ENCODE results near the gene CPNE4.
"Not testable (repeated sequence)": the region's sequence is repeated elsewhere in the genome, so short reads cannot be mapped to it uniquely, and the experiment has no call there.

The CPNE4 gene

GRCh38 chr3:131962982-131963381 is 71.8 kb downstream of the CPNE4 start:
- no peak for DNase-seq (ENCODE audit: low read depth in 2 of 2, low spot score in 1 of 2)

- DNase-seq (ENCODE audit: low read depth in 2 of 2, low spot score in 1 of 2), result no peak
Observed at GRCh38 chr3:131960324-131960723, 74.5 kb downstream of the CPNE4 start.

DNA sequence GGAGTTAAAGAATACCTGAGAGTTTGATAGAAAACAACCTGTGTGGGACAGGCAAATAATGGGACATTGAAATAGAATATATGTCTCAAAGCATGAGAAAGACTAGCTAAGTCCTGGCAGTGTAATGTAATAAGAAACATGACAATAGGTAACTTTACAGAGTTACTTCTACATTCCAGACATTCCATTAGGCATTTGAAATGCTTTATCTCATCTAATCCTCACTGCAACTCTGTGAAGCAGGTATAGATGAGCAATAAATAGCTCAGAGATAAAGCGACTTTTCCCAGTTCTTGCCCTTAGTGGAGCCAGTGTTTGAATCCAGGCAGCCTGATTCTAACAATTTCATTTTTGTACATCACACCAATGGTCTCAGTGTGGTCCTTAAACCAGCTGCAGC is 76.8 kb downstream of the CPNE4 start:
- no peak for DNase-seq (ENCODE audit: low read depth in 2 of 2, low spot score in 1 of 2)

- DNase-seq (ENCODE audit: low read depth in 2 of 2, low spot score in 1 of 2), result no peak
Observed at GRCh38 chr3:131957511-131957910, 77.3 kb downstream of the CPNE4 start.

GRCh38 chr3:131948806-131949205 is 86.0 kb downstream of the CPNE4 start:
- DNase-seq (ENCODE audit: low read depth in 2 of 2, low spot score in 1 of 2), result no peak

- DNase-seq (ENCODE audit: low read depth in 2 of 2, low spot score in 1 of 2), result no peak
Observed at GRCh38 chr3:131944676-131945075, 90.1 kb downstream of the CPNE4 start.

DNA sequence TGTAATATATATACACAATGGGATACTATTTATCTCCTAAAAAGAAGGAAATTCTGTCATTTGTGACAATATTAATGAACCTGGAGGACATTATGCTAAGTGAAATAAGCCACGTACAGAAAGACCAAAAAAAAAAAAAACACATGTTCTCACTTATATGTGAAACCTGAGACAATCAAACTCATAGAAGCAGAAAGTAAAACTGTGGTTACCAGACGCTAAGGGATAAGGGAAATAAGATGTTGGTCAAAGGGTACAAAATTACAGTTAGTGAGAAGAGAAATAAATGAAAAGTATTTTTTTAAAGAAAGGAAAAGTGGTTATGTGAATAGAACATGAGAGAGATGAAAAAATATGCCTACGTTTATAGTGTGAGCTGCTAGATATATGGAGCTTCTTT is 101.1 kb downstream of the CPNE4 start:
- DNase-seq (ENCODE audit: low read depth in 2 of 2, low spot score in 1 of 2), result no peak

GRCh38 chr3:131928593-131928992 is 106.2 kb downstream of the CPNE4 start:
- DNase-seq (ENCODE audit: low read depth in 2 of 2, low spot score in 1 of 2), result no peak

DNA sequence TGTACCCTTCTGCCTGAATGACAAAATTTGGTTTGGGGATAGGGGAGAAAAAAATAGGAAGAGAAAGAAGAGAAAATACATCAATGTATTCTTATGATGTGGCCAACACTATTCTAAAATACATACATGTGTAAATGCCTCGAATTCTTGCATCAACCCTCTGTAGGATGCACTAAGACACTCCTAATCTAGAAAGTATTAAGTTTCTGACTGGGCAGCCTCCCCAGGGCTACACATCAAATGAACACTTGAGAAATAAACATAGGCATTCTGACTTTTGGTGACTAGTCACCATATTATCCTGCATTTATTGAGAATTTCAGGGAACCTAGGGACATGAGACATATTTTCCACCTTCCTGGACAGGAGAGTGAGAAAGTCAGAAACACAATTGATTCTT is 109.2 kb downstream of the CPNE4 start:
- DNase-seq (ENCODE audit: low read depth in 2 of 2, low spot score in 1 of 2), result no peak

GRCh38 chr3:131922356-131922755 is 112.5 kb downstream of the CPNE4 start:
- DNase-seq (ENCODE audit: low read depth in 2 of 2, low spot score in 1 of 2), result no peak

GRCh38 chr3:131917006-131917405 is 117.8 kb downstream of the CPNE4 start:
- no peak for DNase-seq (ENCODE audit: low read depth in 2 of 2, low spot score in 1 of 2)

- no peak for DNase-seq (ENCODE audit: low read depth in 2 of 2, low spot score in 1 of 2)
Observed at GRCh38 chr3:131914090-131914691, 120.6 kb downstream of the CPNE4 start.

GRCh38 chr3:131912255-131912654 is 122.6 kb downstream of the CPNE4 start:
- DNase-seq (ENCODE audit: low read depth in 2 of 2, low spot score in 1 of 2), result no peak

DNA sequence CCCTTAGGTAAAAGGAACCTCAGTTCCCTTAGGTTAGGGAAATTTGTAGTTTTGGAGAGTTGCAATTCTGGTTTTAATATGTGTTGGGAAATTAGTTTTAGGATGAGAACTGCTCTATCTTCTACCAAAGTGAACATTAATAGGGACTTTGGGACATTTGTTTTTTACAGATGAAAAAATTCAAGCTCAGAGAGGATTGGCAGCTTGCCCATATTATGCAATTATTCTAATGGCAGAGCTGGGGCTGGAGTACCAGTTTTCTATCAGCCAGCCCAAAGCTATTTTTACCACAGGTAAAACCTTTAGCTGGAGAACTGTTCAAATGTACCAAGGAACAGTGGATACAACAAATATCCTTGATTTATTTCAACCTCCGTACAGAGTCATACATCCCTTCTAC is 127.0 kb downstream of the CPNE4 start:
- no peak for DNase-seq (ENCODE audit: low read depth in 2 of 2, low spot score in 1 of 2)

GRCh38 chr3:131903988-131904415 is 130.8 kb downstream of the CPNE4 start:
- no peak for DNase-seq (ENCODE audit: low read depth in 2 of 2, low spot score in 1 of 2)

DNA sequence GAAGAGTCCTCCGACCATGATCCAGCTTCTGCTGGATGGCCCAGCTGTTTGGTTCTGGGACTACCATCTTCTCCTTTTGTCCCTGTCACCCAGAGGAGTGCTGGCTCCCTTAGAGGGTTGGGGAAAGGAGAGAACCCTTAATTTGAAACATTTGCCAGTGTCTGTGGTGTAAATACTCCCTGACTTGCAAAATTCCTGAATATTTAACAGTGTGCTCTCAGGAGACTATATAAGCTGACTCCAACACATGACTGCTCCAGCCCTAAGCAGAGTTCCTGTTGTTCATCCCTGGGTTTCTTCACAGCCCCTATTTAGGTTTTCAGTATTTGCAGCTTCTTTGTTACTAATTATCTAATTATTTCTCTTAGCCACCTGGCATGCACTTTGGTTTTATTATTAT is 133.1 kb downstream of the CPNE4 start:
- DNase-seq (ENCODE audit: low read depth in 2 of 2, low spot score in 1 of 2), result no peak

- DNase-seq (ENCODE audit: low read depth in 2 of 2, low spot score in 1 of 2), result no peak
Observed at GRCh38 chr3:131900891-131901290, 133.9 kb downstream of the CPNE4 start.

- no peak for DNase-seq (ENCODE audit: low read depth in 2 of 2, low spot score in 1 of 2)
Observed at GRCh38 chr3:131899021-131899420, 135.8 kb downstream of the CPNE4 start.

- DNase-seq (ENCODE audit: low read depth in 2 of 2, low spot score in 1 of 2), result no peak
Observed at GRCh38 chr3:131898346-131898745, 136.5 kb downstream of the CPNE4 start.

- DNase-seq (ENCODE audit: low read depth in 2 of 2, low spot score in 1 of 2), result no peak
Observed at GRCh38 chr3:131896285-131896684, 138.5 kb downstream of the CPNE4 start.

DNA sequence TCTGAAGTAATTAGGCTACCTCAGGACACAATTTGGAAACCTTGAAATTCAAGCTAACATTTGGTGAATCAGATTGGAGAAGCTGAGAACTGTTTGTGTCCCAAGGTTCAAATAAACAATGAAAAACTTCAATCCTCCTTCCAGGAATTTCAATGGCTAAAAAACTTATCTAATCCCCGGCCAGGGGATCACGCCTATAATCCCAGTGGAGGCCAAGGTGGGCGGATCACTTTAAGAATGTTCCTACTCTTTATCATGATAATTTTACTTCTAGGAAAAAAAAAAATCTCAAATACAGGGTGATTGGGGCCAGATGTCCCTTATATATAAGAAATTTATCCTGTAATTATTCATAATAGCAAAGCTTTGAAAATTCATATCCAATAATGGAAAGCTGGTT is 139.0 kb downstream of the CPNE4 start:
- no peak for DNase-seq (ENCODE audit: low read depth in 2 of 2, low spot score in 1 of 2)

DNA sequence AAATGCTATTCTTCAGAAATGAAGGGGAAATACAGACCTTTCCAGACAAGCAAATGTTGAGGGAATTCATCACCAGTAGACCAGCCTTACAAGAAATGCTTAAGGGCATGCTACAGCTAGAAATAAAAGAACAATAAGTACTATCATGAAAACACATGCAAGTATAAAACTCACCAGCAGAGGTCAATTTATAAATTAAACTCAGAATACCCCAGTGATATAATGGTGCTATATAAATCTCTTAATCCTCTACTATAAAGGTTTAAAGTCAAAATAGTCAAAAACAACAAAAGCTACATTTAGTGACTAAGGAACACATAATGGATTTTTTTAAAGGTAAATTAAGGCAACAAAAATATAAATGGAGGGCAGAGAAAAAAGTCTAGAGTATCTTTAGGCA is 142.5 kb downstream of the CPNE4 start:
- DNase-seq (ENCODE audit: low read depth in 2 of 2, low spot score in 1 of 2), result no peak

GRCh38 chr3:131885871-131886270 is 148.9 kb downstream of the CPNE4 start:
- not testable (repeated sequence) for DNase-seq (ENCODE audit: low read depth in 2 of 2, low spot score in 1 of 2)

Measured in stimulated activated CD8-positive, alpha-beta memory T cell treated with anti-CD3 and anti-CD28 coated beads, Interleukin-4, amount 100 ng/mL, for 4 hours (primary cell).